Hematopoietic multipotent progenitor cell treated with erythropoietin and hydrocortisone succinate and interleukin-3 and kit ligand, for 8 days (in vitro differentiated cells): ENCODE data around the gene GABRB1.
"Not testable (repeated sequence)": the region's sequence is repeated elsewhere in the genome, so short reads cannot be mapped to it uniquely, and the experiment has no call there.

Experiments
- DNase-seq: peaks from one replicate; pipeline ENCODE4 v3.0.0-alpha.2; 2015

Gene GABRB1

DNA sequence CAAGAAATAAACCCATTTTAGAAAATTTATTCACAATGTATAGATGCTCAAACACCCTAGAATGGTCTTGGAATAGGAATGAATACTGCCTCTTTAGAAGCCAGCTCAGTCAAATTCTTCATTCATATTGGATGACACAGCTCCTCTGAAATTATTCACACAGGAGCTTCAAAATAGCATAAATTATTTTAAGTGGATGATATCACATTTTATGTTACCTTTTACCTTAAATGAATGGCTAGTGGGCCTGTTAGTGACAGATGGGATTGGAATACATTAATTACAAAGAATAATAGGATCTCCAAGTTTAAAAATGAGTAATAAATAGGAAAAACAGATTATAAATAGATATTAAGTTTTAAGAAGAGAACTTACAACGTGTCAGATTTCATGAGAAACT, 184.4 kb downstream of the GABRB1 start:
- no peak for DNase-seq

DNA sequence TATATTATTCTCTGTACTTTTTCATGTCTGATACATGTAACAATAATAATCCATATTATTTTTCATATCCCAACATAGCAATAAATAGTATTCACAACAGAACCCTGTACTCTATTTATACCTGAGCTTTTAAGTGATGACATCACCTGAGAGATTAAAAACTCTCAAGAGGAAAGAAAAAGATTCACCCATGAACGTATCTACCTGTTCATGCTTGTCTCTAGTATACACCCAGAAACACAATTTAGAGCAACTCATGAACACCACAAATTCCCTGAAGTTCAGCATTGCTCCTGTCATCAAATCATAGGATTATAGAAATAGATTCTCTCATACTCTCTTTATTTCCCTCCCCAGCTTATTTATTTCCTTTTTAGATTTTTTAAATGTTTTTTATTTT, 185.9 kb downstream of the GABRB1 start:
- no peak for DNase-seq

DNA sequence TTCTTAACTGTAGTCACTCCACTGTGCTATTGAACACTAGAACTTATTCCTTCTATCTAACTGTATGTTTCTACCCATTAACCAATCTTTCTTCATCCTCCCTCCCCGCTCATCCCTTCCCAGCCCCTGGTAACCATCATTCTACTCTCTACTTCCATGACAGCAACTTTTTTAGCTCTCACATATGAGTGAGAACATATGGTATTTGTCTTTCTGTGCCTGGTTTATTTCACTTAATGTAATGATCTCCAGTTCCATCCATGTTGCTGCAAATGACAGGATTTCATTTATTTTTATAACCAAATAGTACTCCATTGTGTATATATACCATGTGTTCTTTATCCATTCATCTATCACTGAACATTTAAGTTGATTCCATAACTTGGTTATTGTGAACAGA, 186.5 kb downstream of the GABRB1 start:
- no peak for DNase-seq

DNA sequence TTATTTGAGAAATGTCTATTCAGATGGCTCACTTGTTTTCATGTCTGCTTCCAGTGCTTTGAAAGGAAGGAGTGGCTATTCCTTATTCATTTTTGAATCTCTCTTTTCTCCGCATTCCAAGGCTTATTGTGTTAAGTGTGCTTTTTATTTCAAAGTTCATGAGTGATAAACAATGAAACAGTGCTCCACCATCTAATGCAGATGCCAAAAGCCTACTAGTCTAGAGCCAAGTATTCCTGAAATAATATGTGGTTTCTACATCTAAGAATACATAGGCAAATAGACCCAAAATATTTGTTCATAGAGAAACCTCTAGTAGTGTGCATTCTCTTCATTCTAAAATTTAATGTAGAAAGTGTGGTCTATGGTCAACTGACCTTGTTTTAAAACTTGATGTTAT, 187.3 kb downstream of the GABRB1 start:
- no peak for DNase-seq

DNA sequence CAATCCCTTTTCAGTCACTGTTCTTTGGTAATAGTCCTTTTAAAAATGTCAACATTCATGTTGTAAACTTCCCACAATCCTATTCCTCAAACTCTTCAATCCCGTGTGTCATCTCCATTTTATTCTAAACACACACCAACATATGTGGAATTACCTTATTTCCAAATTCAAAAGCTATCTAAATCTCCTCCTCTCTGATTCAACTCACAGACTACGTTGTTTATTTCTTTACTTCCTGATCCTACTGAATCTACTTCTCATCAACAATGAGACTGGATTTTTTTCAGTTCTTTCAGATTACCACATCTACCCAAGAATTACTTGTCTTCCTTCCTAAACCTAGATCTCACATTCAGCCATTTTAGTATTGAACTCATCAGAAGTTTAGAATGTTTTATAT, 188.2 kb downstream of the GABRB1 start:
- DNase-seq, result no peak

DNA sequence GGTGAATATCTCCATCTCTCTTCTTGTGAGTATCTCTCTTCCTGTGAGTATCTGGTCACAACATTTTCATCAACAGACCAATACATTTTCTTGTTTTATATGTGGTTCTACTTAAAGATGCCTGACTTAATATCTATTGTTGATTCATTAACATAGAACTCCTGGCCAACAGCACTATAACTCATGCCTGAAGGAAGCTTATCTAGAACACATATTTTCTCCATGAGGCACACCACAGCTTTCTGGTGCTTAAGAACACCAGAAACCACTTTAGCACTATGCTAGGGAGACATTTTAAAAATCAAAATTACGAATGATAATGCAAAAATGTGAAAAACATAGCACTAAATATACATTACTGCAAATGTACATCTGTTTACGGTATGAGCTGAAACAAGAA, 190.4 kb downstream of the GABRB1 start:
- DNase-seq, result no peak

DNA sequence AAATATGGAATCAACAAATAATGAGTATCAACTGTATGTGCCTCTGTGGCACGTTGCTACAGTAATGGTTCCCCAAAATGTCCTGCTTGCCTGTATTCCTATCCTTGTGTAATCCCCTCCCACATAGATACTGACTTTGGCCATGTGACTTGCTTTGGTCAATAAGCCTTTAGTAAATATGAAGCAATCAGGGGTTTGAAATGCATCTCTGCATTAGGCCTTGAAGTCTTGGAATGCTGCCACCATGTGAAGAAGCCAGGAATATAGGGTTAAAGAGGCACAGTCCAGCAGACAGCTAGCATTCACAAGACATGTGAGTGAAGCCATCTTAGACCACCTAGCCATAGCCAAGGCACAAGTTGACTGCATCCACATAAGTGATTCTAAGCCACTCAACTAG, 190.9 kb downstream of the GABRB1 start:
- no peak for DNase-seq

DNA sequence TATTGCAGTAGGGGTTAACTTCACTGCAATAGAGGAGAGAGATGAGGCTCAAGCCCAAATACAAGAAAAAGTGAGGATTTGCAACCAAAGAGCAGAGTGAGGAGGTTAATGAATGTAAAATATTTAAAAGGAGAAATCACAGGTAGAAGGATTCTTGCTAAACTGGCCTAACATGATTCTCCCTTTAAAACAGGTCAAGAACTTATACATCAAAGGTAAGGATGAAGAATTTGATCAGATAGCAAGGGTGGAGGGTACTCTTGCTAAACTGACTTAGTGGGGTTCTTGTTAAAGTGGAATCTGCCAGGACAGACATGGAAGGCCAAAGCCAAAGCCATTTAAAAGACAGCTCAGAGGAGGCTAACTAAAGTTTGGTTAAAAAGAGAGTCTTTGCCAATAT, 193.0 kb downstream of the GABRB1 start:
- DNase-seq, result no peak

DNA sequence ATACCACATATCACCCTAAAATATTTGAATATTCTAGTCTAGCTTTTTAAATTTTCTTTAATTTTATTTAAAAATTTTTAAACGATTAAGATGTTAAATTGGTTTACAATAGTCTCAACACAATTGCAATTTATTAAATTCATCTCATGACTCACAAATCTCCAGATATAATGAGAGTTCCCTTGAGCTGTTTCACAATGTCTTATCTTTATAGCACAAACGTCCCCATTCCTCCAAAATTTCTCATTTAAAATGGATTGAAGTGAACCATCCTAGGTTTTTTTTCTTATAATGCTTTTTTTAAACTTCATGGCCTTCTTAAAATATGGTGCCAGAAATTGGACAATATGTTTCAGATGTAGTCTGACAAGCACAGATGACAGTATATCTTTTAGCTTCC, 204.4 kb downstream of the GABRB1 start:
- no peak for DNase-seq

DNA sequence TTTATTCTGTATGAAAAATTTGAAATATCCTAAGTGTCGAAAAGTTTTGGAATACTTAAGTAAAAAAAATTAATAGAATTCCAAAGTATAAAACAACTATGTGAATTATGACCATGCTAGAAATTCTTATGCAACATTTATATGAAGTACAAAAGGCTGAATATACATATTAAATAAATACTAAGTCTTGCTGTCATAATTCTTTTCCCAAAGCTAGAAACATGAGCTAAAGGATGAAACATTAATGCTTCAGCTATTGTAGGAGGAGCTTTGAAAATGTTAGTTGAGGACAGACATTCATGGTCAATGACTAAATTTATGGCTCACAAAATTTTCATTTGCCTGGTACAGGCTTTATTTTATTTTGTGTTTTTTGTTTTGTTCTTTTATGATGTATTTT, 207.3 kb downstream of the GABRB1 start:
- no peak for DNase-seq

DNA sequence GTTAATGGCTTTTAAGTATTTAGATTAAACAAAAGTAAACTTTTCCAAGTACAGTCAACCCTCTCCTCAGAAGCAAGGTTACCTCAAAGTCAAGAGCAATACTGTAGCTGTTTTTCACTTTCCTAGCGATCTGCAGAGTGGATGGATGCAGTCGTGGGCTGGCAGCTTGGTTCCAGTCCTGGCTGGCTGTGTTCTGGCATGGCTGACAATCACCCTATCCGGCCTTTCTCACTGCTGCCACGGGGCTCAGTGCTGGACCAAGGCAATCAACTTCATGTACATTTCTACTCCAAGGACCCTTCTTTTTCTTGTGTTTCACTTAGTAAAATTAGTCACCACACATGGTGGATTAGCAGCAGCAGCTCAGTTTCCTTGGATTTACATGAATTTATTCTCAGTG, 208.3 kb downstream of the GABRB1 start:
- no peak for DNase-seq

DNA sequence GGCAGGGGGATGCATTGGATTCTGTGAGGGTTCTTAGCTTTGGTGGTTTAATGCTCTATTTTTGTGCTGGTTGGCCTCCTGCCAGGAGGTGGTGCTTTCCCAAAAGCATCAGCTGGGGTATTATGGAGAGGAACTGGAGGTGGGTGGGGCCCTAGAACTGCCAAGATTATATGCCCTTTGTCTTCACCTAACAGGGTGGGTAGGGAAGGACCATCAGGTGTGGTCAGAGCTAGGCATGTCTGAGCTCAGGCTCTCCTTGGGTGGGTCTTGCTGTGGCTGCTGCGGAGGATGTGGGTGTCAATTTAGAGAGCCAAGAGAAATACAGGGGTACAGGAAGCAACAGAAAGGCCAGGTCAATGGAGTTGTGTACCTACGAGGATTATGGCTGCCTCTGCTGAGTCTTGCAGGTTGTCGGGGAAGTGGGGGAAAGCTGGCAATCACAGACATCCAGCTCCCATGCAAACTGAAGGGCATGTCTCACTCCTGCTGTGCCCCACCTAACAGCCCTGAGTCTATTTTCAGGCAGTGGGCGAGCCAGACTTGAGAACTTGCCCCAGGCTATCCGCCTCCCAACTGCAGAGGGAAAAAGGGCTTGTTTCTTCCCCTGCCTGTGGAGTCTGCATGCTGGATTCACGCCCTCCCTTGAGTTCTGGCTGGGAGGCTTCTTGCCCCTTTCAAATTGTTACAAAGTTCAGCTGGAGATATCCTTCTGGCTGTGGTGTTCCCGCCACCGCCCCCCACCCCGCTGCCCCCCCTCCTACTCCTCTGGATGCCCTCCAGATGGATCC, 220.2 kb downstream of the GABRB1 start:
- DNase-seq, result no peak

DNA sequence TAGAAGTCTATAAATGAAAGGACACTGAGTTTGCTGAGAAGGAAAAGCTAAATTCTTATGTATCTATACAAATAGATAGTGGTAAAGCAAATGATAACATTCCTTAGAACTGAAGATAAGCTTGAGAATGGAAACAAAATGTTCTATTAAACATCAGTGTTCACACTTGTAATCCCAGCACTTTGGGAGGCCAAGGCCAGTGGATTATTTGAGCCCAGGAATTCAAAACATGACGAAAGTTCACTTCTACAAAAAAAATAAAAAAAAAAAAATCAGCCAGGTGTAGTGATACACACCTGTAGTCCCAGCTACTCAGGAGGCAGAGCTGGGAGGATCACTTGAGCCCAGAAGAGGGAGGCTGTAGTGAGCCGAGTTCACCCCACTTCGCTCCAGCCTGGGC, 232.4 kb downstream of the GABRB1 start:
- DNase-seq, result no peak

DNA sequence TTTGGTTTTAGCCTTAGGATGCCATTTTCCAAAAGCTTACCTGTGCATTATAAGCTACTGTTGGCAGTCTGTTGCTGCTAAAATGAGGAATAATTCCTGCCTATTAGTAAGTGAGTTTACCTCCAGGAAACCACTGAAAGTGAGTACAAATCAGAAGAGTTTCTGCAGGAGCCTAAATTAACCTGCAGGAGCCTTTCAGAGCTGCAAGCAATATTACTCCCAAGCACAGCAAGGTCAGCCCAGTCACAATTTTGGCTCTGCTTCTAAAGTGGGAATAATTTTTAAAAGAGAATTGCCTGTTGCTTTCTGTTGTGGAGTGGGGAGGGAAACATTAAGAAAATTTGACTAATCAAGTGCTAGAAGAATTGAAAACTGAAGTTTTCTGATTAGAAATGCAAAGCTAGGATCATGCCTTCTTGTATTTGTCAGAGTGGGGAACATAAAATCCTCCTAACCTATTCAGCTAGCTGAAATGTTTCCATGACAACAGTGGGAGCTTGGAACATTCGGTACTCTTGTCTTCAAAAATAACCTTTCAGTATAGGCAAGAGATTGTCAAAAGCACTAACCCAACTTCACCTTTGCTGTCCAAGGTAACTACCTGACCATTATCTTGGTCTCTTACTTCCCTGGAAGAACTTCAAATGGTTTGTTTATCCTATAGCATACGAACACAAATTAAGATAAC, 239.0 kb downstream of the GABRB1 start:
- no peak for DNase-seq

DNA sequence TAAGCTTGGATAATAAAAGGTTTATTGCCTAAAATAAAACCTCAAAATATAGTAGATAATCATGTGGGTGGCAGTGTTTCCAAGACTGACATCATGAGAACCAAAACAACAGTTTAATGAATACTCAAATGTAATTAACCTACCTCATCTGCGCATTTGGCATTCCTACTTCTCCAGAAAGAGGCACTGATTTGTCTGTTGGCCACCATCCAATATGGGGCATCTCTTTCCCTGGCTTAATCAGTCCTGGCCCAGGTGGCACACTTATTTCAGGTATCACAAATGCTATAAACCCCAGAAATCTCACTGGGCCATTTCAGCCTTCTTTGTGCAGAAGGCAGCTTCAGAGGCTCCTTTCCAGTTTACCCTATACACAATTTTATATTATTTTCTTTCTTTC, 239.9 kb downstream of the GABRB1 start:
- DNase-seq, result no peak

DNA sequence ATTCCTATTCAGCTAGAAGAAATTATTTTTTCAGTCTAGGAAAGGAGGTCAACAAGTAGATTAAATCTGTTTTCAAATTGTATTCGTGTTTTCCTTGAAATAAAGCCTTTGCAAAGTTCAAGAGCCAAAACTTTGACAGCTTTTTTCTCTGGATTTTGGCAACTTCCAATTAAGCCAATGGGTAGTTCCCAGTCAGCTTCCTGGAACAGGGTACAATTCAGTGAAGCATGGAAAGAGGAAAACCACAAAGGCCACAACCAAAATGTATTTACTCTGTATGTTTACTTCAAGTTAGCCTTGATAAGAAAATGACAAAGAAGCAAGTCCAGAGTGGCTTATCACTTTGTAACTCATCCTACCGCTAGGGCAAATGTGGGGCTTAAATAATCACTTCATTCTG, 243.5 kb downstream of the GABRB1 start:
- no peak for DNase-seq

DNA sequence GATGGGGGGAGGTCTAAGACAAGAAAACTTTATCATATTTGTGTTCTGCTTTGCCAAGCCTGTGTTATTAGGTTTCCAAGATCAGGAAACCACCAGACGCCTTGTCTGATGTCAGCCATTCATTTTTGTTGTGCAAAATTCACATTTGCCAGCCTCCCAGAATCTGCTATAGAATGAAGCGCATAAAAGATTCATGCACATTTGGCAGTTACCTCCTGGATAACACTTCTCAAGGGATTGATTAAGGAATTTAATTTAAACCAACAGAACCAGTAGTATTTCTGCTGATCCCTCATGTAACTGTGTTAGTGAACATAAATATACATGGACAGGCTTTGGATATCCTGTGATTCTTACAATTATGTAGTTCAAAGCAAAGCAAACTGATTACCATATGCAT, 244.2 kb downstream of the GABRB1 start:
- no peak for DNase-seq

DNA sequence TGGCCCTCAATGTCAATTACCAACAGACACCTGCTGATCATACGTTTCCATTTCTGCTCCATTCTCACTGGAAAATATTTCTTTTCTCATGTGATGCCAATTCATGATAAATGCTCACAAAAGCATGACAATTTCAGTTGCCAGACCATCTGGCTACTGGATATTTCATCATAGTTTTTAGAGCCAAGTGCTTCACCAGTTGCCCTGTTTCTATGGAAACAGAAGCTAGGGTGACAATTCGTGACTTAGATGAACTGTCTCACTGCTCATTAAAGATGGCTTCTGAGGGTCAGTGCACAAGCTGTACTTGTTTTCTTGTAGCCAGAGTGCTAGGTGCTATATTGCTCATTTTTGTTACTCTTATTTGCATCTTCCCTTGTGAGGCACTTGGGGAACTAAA, 247.3 kb downstream of the GABRB1 start:
- no peak for DNase-seq

DNA sequence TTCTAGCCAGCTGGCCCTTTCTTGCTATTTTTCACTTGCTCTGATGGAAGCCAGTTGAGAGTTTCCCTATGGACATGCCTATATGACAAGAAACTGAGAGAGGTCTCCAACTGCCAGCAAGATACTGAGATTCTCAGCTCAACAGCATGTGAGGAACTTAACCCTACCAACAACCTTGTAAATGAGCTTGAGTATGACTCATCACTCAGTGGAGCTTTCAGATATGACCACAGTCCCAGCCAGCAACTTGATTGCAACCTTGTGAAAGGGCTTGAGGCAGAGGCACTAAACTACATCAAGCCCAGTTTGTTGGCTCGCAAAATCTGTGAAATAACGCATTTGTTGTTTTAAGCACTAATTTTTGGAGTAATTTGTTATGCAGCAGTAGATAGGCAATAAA, 256.4 kb downstream of the GABRB1 start:
- no peak for DNase-seq

DNA sequence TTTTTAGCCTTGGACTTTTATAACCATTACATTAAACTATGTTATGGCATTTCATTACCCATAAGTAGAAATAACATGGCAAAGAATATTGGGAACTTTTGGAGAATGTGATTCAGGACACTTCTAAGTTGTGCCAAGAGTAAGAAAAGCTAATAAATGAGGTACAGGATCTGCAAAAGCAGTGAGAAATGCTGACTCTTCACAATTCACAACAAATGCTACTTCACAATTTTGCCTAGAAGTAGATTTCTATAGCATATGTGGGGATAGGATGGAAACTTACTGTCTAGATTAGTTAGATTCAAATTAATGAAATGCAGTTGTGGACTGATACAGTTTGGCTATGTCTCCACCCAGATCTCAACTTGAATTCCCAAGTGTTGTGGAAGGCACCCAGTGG, 258.4 kb downstream of the GABRB1 start:
- DNase-seq, result no peak

DNA sequence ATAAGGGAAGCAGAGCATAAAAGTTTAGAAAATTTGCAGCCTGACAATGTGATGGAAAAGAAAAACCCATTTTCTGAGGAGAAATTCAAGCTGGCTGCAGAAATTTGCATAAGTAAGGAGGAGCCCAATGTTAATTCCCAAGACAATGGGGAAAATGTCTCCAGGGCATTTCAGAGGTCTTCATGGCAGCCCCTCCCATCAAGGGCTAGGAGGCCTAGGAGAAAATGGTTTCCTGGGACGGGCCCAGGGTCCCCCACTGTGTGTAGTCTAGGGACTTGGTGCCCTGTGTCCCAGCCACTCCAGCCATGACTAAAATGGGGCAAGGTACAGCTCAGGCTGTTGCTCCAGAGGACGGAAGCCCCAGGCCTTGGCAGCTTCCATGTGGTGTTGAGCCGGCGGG, 259.5 kb downstream of the GABRB1 start:
- not testable (repeated sequence) for DNase-seq

DNA sequence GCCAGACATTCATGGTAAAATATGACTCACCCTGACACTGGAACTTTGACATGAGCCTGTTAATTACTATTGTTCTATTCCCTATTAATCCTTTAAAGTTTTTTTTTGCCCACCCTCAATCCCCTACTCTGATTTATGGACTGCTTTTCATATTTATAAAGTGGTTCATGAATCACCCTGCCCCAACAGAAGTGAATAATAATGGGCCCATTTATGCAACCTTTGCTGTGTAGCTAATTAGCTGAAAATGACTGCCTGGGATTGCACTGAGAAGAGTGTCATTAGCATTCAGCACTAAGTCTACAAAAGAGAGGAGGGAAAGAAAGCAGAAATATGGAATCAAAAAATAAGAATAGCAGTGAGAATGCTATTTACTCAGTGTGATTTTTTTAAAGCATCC, 277.8 kb downstream of the GABRB1 start:
- no peak for DNase-seq

DNA sequence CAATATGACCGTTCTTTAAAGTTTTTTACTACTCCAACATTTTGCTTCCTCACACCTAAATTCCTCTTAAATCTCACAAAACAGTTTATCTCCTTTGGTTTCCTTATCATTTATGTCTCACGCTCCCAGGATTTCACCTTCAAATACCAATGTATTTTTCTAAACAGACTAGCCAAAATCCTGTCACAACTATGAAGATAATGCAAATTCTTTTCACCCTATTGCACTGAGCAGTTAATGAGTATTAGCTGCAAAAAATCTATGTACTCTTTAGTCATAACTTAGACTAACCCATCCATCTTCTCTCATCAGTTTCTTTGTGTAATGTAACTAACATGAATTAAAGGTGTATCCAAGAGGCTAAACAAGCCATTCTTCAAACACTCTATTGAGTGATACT, 280.8 kb downstream of the GABRB1 start:
- no peak for DNase-seq

DNA sequence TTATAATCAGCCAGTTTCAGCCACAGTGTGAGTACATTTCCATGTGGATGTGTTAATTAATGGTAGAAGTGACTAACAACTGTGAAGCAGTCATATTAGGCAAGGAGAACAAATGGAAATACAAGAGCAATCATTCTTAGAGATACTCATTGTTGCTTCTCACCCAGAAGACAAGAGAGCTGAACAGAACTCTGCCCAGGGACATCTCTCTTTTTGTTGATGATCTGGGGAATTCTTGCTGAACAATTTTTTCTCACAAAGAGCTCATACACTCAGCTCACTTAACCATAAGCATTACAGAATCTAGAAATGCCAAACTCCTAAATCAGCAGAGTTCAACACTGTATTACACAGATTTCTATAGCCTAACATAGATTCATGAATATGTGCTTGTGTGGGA, 282.0 kb downstream of the GABRB1 start:
- no peak for DNase-seq

DNA sequence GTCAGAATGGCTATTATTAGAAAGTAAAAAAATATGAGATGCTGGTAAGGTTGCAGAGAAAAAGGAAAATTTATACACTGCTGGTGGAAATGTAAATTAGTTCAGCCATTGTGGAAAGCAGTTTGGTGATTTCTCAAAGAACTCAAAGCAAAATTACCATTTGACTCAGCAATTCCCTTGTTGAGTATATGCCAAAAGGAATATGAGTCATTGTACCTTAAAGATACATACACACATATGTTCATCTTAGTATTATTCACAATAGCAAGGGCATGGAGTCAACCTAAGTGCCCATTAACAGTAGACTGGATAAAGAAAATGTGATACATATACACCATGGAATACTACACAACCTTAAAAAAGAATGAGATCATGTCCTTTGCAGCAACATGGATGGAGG, 284.0 kb downstream of the GABRB1 start:
- no peak for DNase-seq
